Ectodermal cell (in vitro differentiated cells): ENCODE data around the gene LGALS3.

Experiments used
- H3K27ac ChIP-seq: 2 replicates; pipeline ENCODE4 v1.7.0; 2013; ENCODE audit warnings: mild to moderate bottlenecking, low read depth, low read length; ENCODE audit not compliant: insufficient read depth, poor library complexity, severe bottlenecking
- H3K27me3 ChIP-seq: 2 replicates; pipeline ENCODE4 v1.7.0; 2013; ENCODE audit warnings: mild to moderate bottlenecking, low read length; ENCODE audit not compliant: insufficient read depth, control insufficient read depth, poor library complexity, severe bottlenecking
- H3K36me3 ChIP-seq: one replicate; pipeline ENCODE4 v1.7.0; 2013; ENCODE audit warnings: low read length; ENCODE audit not compliant: control insufficient read depth, insufficient read depth
- H3K4me1 ChIP-seq: one replicate; pipeline ENCODE4 v1.7.0; 2013; ENCODE audit warnings: low read length; ENCODE audit not compliant: control insufficient read depth, insufficient read depth
- H3K4me3 ChIP-seq: 2 replicates; pipeline ENCODE4 v1.7.0; 2013; ENCODE audit warnings: low read depth, low read length, control low read depth; ENCODE audit not compliant: insufficient read depth
- H3K9me3 ChIP-seq: 2 replicates; pipeline ENCODE4 v1.7.0; 2013; ENCODE audit warnings: mild to moderate bottlenecking, low read length, moderate library complexity; ENCODE audit not compliant: control insufficient read depth
- whole genome bisulfite sequencing, 2 experiments: methylation state at CpG; one replicate each; pipeline ENCODE4 v1.1.7; 2013; ENCODE audit warnings: missing lambda C conversion rate in 2 of 2; 5-methylcytosine and 5-hydroxymethylcytosine counted together

LGALS3 gene

DNA sequence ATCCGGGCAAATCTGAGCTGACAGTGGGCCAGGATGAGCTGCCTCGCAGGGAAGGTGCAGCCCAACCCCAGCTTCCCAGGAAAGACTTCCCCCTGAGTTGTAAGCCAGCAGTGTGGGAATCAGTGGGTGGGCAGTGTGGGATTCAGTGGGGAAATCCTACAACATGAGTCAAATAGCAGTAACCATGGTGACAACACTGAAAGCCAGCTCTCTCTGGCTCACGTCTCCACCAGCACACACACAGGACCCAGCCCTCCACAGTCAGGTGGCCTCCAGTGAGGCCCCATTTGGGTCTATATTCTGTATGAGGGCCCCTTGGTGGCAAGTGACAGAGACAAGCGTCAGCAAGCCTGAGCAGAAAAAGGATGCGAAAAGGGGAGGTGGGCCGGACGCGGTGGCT is 6.0 kb upstream of the LGALS3 start:
- Histone ChIP-seq H3K27me3 (peaks cover 25% of the 10 kb centered on the region), H3K9me3 (peaks cover 2% of the 10 kb centered on the region), H3K36me3 (no peaks in the 10 kb centered on the region), H3K4me1 (peaks cover 17% of the 10 kb centered on the region), H3K27ac (no peak overlapping the region), H3K4me3 (no peak overlapping the region)
- WGBS, 2 experiments, result 74 to 81% methylated on average over 8 of the region's 8 CpGs

- peaks cover 34% of the 10 kb centered on the region for H3K27me3 ChIP-seq
- H3K9me3 ChIP-seq, result peaks cover 2% of the 10 kb centered on the region
- WGBS, 2 experiments, result 93 to 94% methylated on average over 9 of the region's 9 CpGs
- no peak overlapping the region for H3K4me3 ChIP-seq
- no peaks in the 10 kb centered on the region for H3K36me3 ChIP-seq
- peaks cover 17% of the 10 kb centered on the region for H3K4me1 ChIP-seq
- no peak overlapping the region for H3K27ac ChIP-seq
Observed at GRCh38 chr14:55123852-55124639, 5.0 kb upstream of the LGALS3 start.

GRCh38 chr14:55124774-55125386 is 4.2 kb upstream of the LGALS3 start:
- H3K4me1 ChIP-seq, result peaks cover 21% of the 10 kb centered on the region
- H3K36me3 ChIP-seq, result no peaks in the 10 kb centered on the region
- H3K27ac ChIP-seq, result no peak overlapping the region
- H3K4me3 ChIP-seq, result no peak overlapping the region
- H3K9me3 ChIP-seq, result peaks cover 2% of the 10 kb centered on the region
- WGBS, 2 experiments, result 93 to 94% methylated on average over 8 of the region's 8 CpGs
- H3K27me3 ChIP-seq, result peaks cover 42% of the 10 kb centered on the region

- peaks cover 22% of the 10 kb centered on the region for H3K4me1 ChIP-seq
- no peaks in the 10 kb centered on the region for H3K36me3 ChIP-seq
- H3K27ac ChIP-seq, result no peak overlapping the region
- H3K4me3 ChIP-seq, result no peak overlapping the region
- WGBS, 2 experiments, result 92 to 96% methylated on average over 3 of the region's 3 CpGs
- H3K27me3 ChIP-seq, result peaks cover 48% of the 10 kb centered on the region
- peaks cover 2% of the 10 kb centered on the region for H3K9me3 ChIP-seq
Observed at GRCh38 chr14:55125403-55125802, 3.6 kb upstream of the LGALS3 start.

DNA sequence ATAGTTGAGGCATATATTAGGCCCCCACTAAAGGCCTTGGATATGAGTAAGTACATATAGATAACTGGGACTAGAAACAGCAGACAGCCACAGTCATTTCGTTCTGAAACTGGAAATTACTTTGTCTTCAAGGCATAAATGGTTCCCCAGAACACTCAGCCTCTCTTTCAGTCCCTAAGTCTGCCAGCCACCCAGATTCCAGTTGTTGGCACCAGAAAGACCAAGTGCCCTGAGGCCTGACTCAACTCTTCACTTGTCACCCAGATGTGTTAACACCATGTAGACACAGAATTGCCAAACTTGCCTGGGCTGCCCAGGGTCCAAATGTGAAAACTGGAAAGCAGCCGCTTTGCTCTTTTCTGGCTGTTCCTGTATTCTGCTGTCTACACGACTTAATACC is 3.0 kb upstream of the LGALS3 start:
- Histone ChIP-seq H3K4me3 (no peak overlapping the region), H3K36me3 (no peaks in the 10 kb centered on the region), H3K27ac (no peak overlapping the region), H3K4me1 (peaks cover 19% of the 10 kb centered on the region), H3K27me3 (peaks cover 54% of the 10 kb centered on the region), H3K9me3 (peaks cover 2% of the 10 kb centered on the region)
- whole genome bisulfite sequencing, 2 experiments, result 76 to 86% methylated on average over 3 of the region's 3 CpGs

DNA sequence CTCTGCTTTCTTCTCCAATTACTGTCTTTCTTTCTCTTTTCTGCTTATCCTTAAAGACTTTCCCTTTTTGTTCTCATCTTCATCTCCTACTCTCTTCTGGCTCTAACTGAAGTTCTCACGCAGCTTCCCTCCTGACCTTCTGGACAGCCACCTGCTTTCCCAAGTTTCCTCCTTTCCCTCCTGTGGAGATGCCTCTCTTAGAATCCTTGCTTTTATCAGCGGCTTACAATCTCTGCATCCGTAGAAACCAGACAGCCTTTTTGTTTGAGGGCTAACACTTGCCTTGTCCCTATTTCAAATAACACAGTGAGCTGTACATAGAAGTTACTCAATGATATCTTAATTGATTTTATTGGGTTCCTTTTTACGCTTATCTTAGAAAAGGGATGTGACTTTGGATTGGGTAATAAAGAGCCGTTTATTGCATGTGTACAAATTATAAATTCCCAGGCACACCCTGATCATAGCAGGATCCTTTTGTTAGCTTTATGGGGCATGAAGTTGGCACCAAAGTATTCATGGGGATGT is 2.1 kb upstream of the LGALS3 start:
- Histone ChIP-seq H3K4me3 (no peak overlapping the region), H3K27me3 (peaks cover 63% of the 10 kb centered on the region), H3K36me3 (no peaks in the 10 kb centered on the region), H3K9me3 (peaks cover 2% of the 10 kb centered on the region), H3K27ac (no peak overlapping the region), H3K4me1 (peaks cover 16% of the 10 kb centered on the region)
- 72 to 80% methylated on average over 5 of the region's 5 CpGs for WGBS, 2 experiments

- Histone ChIP-seq H3K36me3 (no peaks in the 10 kb centered on the region), H3K9me3 (peaks cover 2% of the 10 kb centered on the region), H3K4me1 (peaks cover 11% of the 10 kb centered on the region), H3K27me3 (peaks cover 63% of the 10 kb centered on the region), H3K27ac (no peak overlapping the region), H3K4me3 (no peak overlapping the region)
- 92 to 98% methylated on average over 2 of the region's 2 CpGs for WGBS, 2 experiments
Observed at GRCh38 chr14:55127460-55127951, 1.5 kb upstream of the LGALS3 start.

- Histone ChIP-seq H3K27me3 (peaks cover 63% of the 10 kb centered on the region), H3K4me3 (peak overlapping the region; percentile 44), H3K4me1 (peaks cover 6% of the 10 kb centered on the region), H3K9me3 (peaks cover 2% of the 10 kb centered on the region), H3K27ac (no peak overlapping the region), H3K36me3 (no peaks in the 10 kb centered on the region)
- 15 to 17% methylated on average over 19 of the region's 20 CpGs for WGBS, 2 experiments
Observed at GRCh38 chr14:55128386-55129085, 516 bp upstream of the LGALS3 start.

DNA sequence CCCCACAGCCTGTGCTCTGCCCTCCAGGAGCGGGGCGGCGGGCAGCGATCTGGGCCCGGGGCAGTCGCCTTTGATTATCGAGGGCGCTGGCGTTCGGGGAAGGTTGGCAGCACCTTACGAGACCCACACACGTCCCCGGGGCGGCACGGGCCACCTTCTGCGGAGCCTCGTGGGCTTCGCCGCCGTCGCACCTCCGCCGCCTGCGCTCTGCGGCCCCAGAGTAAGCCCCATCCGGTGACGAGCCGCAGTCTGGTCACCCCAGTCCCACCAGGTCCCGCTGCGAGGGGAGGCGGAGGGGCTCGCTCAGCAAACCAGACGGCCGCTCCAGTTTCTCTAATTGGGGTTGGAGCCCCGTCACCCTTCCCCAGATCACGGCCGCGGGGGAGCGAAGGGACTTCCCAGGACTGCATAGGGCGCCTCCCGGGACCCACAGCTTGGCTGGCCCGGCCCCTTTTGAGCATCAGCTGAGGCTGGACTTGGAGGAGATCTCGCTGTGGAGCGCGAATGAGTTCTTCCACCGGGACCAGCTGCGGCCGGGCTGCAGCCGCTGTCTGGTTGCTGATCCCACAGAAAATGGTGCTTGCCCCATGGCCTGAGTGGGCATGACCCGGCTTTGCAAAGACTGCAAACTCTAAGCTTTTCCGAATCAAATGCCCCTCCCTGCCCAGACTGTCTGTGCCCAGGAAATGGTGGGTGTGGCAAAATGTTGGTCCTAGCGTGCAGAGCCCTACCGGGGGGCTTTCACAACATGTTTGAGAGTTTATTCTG is 560 bp downstream of the LGALS3 start:
- 2% methylated on average over 53 of the region's 53 CpGs for WGBS, 2 experiments
- Histone ChIP-seq H3K27me3 (peaks cover 63% of the 10 kb centered on the region), H3K9me3 (no peaks in the 10 kb centered on the region), H3K4me3 (peak overlapping the region; percentile 44), H3K4me1 (peaks cover 6% of the 10 kb centered on the region), H3K27ac (no peak overlapping the region), H3K36me3 (no peaks in the 10 kb centered on the region)
